MCF 10A (cell line): Measurements from ENCODE around the gene PER1. TPM values are rescaled to one million over a fixed set of nuclear protein-coding genes. Genes with fewer than 3 reads are reported as not detected.
A peak's percentile ranks its signal among the peaks of the same experiment; 100 is the strongest.

Experiments used
- Bru-seq: library from RNA; stranded (reverse); fragments of 400-500 nt; gene quantifications from one replicate; lab custom pipeline; 2021; lab: Mats Ljungman, UMichigan
- BruChase-seq, 2 experiments: library from RNA; stranded (reverse); fragments of 400-500 nt; gene quantifications; one replicate each; lab custom pipeline; 2021; lab: Mats Ljungman, UMichigan
- BruUV-seq: library from RNA; stranded (reverse); fragments of 400-500 nt; replicated peaks from 2 replicates; lab custom pipeline; 2021; lab: Mats Ljungman, UMichigan
- CTCF ChIA-PET: fragments of 300-600 bp; sonication (Branson Sonifier 250); formaldehyde crosslinking; extraction: SDS; loops from one replicate; lab custom pipeline; 2021; ENCODE audit warnings: antibody characterized with exemption, inconsistent platforms; lab: Yijun Ruan, JAX
- POLR2A ChIA-PET: fragments of 300-600, 350-650 bp; sonication (Branson Sonifier 250); formaldehyde crosslinking; extraction: SDS; loops from one replicate; lab custom pipeline; 2020; ENCODE audit warnings: antibody characterized with exemption, inconsistent platforms; lab: Yijun Ruan, JAX
- DNase-seq: peaks from one replicate; pipeline ENCODE4 v3.0.0-alpha.2; 2018; ENCODE audit not compliant: unreplicated experiment
- H3K27ac Mint-ChIP-seq: one replicate; pipeline ENCODE4 v1.8.0; 2022; ENCODE audit warnings: mild to moderate bottlenecking, low read depth, mixed read lengths; ENCODE audit not compliant: unreplicated experiment
- H3K27me3 Mint-ChIP-seq: one replicate; pipeline ENCODE4 v1.8.0; 2022; ENCODE audit warnings: mixed read lengths; ENCODE audit not compliant: insufficient read depth, unreplicated experiment
- H3K36me3 Mint-ChIP-seq: one replicate; pipeline ENCODE4 v1.8.0; 2022; ENCODE audit warnings: mild to moderate bottlenecking, moderate library complexity, mixed read lengths; ENCODE audit not compliant: insufficient read depth, unreplicated experiment
- H3K4me1 Mint-ChIP-seq: one replicate; pipeline ENCODE4 v1.8.0; 2022; ENCODE audit warnings: mixed read lengths; ENCODE audit not compliant: insufficient read depth, unreplicated experiment
- H3K4me3 Mint-ChIP-seq: one replicate; pipeline ENCODE4 v1.8.0; 2022; ENCODE audit warnings: mild to moderate bottlenecking, moderate library complexity, mixed read lengths; ENCODE audit not compliant: unreplicated experiment
- H3K9me3 Mint-ChIP-seq: one replicate; pipeline ENCODE4 v1.8.0; 2022; ENCODE audit warnings: mixed read lengths; ENCODE audit not compliant: unreplicated experiment
- CTCF ChIP-seq: fragments of 200-600 bp; IDR thresholded peaks from one replicate; pipeline ENCODE4 v1.8.0; 2022; ENCODE audit warnings: antibody characterized with exemption, mild to moderate bottlenecking; ENCODE audit not compliant: unreplicated experiment
- intact Hi-C: fragments of 100-400 bp; cut with micrococcal nuclease; formaldehyde crosslinking; loops from 2 replicates; pipeline ENCODE4 v1.14.1; 2022
- long read RNA-seq: library from polyadenylated mRNA; stranded (forward); transcript quantifications from one replicate; pipeline ENCODE4 v2.0.0, GENCODE V29; 2022
- total RNA-seq: library from RNA; stranded (reverse); gene quantifications from 2 replicates; pipeline ENCODE4 v1.2.3, GENCODE V29; 2022

PER1 gene
- total RNA-seq (165 and 190 TPM in 2 replicates), Bru-seq, nascent RNA (percentile 95 among the genes with signal in this experiment), BruChase-seq, experiment 1, labeled RNA remaining after a 6-hour chase (percentile 93 among the genes with signal in this experiment), BruChase-seq, experiment 2, labeled RNA remaining after a 2-hour chase (percentile 97 among the genes with signal in this experiment)
- long read RNA-seq, full-length matches to known transcripts = 6 of 129 reads
- long read RNA-seq, partial matches to known transcripts = 89 of 129 reads
- long read RNA-seq, other reads (novel, unspliced or antisense) = 34 of 129 reads

- ChIA-PET CTCF (interaction anchor here (0.6 kb wide), 1 partner anchor 14 kb away, joined by 3 read pairs; no protein-coding TSS in a partner anchor), POLR2A (interaction anchor here (0.6 to 16.5 kb wide), 19 partner anchors 9 to 579 kb away, joined by 3 to 429 read pairs (median 5); partner anchors contain the start of genes ALOXE3, AURKB, BORCS6 and CTC1)
- TF ChIP-seq CTCF = no peak
- BruUV-seq = no TSS peak
- Mint-ChIP-seq H3K36me3 (no peaks in the 10 kb centered on the region), H3K4me3 (no peak within 1 kb of the TSS), H3K9me3 (no peaks in the 10 kb centered on the region), H3K27ac (no peak within 1 kb of the TSS), H3K4me1 (peaks cover 27% of the 10 kb centered on the region), H3K27me3 (no peaks in the 10 kb centered on the region)
- DNase-seq = peak; percentile 99
- intact Hi-C loops = loop anchor here (1.0 kb wide), 1 partner anchor 29 kb away; no protein-coding TSS in a partner anchor
Observed at GRCh38 chr17:8152112-8152775, at the start of gene PER1. TSS of gene PER1 (minus strand) at chr17:8152404. CDS start at chr17:8150706, 1,698 bp downstream.

GRCh38 chr17:8192070-8192815 lies 40.0 kb upstream of the PER1 start:
- peak; percentile 94 for DNase-seq
- Mint-ChIP-seq H3K9me3 (no peaks in the 10 kb centered on the region), H3K27me3 (no peaks in the 10 kb centered on the region), H3K4me3 (no peak overlapping the region), H3K27ac (no peak overlapping the region), H3K36me3 (peaks cover 8% of the 10 kb centered on the region), H3K4me1 (no peaks in the 10 kb centered on the region)
- no peak for TF ChIP-seq CTCF
- BruUV-seq = TSS peak; percentile 30
- POLR2A ChIA-PET = interaction anchor here (0.6 to 12.5 kb wide), 14 partner anchors 9 to 103 kb away, joined by 3 to 352 read pairs (median 6); partner anchors contain the start of genes ALOXE3, AURKB, CTC1 and PER1
- intact Hi-C loops = no loop called here
- CTCF ChIA-PET = interaction anchor here (0.6 to 1.3 kb wide), 7 partner anchors 8 to 185 kb away, joined by 3 to 6 read pairs (median 4); partner anchors contain the start of gene AURKB

DNA sequence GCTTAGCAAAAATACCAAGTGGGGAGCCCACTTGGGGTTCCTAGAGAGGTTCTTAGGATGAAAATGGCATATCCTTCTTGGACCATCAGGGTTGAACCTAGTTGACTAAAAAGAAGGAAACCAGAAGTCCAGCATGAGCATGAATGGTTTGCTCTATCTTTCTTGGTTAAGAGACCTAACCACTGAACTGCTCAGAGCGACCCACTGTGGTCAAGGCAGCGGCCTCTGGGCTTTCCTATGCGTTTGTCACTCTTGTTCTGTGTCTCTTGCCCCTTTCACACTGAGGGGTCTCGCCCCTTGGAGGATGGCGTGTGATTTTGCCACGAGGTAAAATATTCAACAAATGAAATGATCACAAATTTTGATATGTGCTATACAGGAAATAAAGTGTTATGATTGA lies 38.3 kb upstream of the PER1 start:
- H3K9me3 Mint-ChIP-seq = no peaks in the 10 kb centered on the region
- CTCF ChIA-PET = interaction anchor here (1.7 to 5.9 kb wide), 2 partner anchors 31 to 32 kb away, joined by 4 to 42 read pairs; no protein-coding TSS in a partner anchor

More for the DNA sequence above, 38.3 kb upstream of the PER1 start:
- no TSS peak for BruUV-seq
- Mint-ChIP-seq H3K27ac (peak overlapping the region; percentile 59), H3K4me1 (no peaks in the 10 kb centered on the region), H3K4me3 (no peak overlapping the region), H3K36me3 (peaks cover 8% of the 10 kb centered on the region), H3K27me3 (no peaks in the 10 kb centered on the region)
- TF ChIP-seq CTCF = no peak
- POLR2A ChIA-PET = interaction anchor here (0.6 to 12.5 kb wide), 21 partner anchors 9 to 246 kb away, joined by 3 to 352 read pairs (median 6); partner anchors contain the start of genes ALOXE3, AURKB, CTC1 and HES7
- DNase-seq = no peak
- intact Hi-C loops = no loop called here
